RCC 7860 (cell line): ENCODE results near the gene ZNF630.
"Not testable (repeated sequence)": the region's sequence is repeated elsewhere in the genome, so short reads cannot be mapped to it uniquely, and the experiment has no call there.

Source experiments
- DNase-seq: peaks from one replicate; pipeline ENCODE4 v3.0.0-alpha.2; 2015; ENCODE audit warnings: low spot score
- FAIRE-seq: peaks from 2 replicates; lab custom pipeline; 2012; peaks lifted over from hg19 to GRCh38; lab: Jason Lieb, UNC

ZNF630 gene

DNA sequence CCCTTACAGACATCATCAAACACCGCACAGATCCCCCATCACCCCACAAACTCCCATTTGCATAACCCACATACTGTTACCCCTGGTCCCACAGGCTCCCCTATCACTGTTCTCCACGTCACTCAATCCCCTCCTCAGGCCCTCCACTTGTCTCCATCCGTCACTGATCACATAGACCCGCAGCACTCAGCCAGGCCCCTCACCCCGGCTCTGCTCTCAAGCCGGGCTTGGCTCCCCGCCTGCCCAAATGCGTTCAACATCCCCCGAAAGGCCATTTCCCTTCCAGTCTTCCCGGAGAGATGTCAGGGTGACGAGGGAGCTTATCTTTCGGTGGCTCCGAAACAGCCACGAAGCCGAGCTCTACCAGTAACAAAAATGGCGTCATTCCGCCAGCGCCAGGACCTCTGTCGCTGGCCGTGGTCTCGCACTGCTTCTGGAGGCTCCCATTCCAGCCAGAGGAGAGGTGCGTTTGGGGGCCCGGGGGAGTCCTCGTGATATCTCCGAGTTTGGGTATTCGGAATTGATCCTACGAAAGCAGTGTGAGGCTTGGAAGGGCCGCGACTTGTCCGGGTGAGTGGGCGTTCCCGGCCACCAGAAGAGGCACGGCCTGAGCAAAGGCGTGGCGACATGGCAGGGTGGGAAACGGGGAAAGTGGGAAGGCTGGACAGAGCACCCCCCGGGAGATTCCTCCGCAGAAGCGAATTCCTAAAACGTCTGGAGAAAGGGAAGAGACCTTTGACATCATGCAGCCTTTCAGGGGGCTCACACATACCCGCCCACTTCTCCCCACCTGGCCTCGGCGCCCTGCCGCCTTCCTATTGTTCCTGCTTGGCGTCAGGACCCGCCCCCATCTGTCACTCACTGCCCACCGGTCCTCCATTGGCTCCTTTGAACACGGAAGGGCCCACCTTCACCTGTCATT lies at the start of gene ZNF630:
Gene ZNF630 (minus strand): TSS at position 577 of the 922 bp plus-strand sequence. CDS start 4,754 bp downstream, outside the sequence.
- DNase-seq (no peak), FAIRE-seq (no peak)

- no peak for FAIRE-seq
Measured at GRCh38 chrX:48107717-48108116, 36.3 kb upstream of the ZNF630 start.

DNA sequence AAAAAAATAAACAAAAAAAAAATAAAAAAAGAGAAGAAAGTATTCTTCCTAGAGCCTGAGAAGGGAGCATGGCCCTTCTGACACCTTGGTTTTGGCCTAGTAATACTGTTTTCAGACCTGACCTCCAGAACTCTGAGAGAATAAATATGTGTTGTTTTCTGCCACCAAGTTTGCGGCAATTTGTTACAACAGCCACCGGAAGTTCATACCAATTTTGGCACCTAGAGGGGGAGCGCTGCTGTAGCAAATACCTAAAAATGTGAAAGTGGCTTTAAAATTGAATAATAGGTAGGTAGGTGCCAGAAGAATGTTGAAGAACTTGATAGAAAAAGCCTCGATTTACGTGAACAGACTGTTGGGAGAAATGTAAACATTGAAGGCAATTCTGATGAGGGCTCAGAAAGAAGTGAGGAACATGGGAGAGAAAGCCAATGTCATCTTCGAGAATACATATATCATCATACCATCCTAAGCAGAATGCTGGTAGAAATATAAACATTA lies 31.5 kb upstream of the ZNF630 start:
- DNase-seq, result no peak
- no peak for FAIRE-seq

More at GRCh38 chrX:48107717-48108116, 36.3 kb upstream of the ZNF630 start:
- DNase-seq, result no peak

DNA sequence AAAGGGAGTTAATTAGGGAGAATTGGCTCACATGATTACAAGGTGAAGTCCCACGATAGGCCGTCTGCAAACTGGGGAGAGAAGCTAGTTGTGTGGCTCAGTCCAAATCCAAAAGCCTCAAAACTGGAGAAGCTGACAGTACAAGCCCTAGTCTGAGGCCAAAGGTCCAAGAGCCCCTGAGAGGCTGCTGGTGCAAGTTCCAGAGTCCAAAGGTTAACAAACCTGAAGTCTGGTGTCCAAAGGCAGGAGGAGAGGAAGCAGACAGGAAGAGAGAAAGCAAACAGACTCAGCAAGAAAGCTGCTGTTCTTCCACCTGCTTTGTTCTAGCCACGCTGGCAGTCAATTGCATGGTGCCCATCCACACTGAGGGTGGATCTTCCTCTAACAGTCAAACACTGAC lies 30.0 kb upstream of the ZNF630 start:
- FAIRE-seq (no peak), DNase-seq (no peak)

- FAIRE-seq, DNase-seq: not testable (repeated sequence)
Measured at GRCh38 chrX:48092558-48092957, 21.1 kb upstream of the ZNF630 start.

DNA sequence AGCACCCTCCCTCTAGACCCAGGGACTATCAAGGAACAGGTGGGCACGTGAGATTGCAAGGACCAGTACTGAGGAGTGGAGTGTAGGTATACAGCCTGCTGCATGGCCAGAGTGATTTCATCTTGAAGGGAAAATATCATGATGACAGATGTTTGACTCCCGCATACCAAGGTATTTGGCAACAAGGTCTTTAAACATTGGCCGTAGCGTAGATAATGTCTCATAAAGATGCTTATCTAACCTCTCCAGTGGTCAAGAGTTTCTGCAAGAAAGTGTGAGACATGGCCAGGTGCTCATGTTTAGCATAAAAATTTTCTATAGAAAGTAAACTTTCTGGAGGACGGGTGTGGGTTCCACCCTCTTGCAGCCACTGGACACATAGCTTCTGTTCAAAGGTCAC lies 18.7 kb upstream of the ZNF630 start:
- FAIRE-seq, result no peak
- DNase-seq, result no peak

DNA sequence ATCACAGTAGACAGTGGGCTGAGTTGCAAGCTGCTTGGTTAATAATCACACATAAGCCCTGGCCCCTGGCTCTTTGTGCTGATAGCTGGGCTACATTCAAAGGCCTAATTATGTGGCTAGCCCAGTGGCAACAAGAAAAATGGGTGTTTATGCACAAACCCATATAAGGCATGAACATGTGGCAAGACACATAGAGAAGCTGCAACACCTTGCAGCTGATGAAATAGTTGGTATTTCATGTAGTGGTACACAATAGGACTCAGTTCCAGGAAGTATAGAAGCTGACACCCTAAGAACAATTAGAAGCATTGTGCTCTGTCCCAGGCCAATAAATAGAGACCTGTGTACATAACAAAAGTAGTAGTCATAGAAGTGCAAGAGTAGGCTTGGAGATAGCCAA lies 14.6 kb upstream of the ZNF630 start:
- DNase-seq (no peak), FAIRE-seq (no peak)

- DNase-seq, result no peak
- FAIRE-seq, result no peak
Measured at GRCh38 chrX:48083706-48084105, 12.3 kb upstream of the ZNF630 start.

- FAIRE-seq (peak; percentile 62), DNase-seq (peak; percentile 21)
Measured at GRCh38 chrX:48083212-48083611, 11.8 kb upstream of the ZNF630 start.

- FAIRE-seq, result no peak
- DNase-seq, result no peak
Measured at GRCh38 chrX:48076343-48076742, 4.9 kb upstream of the ZNF630 start.

DNA sequence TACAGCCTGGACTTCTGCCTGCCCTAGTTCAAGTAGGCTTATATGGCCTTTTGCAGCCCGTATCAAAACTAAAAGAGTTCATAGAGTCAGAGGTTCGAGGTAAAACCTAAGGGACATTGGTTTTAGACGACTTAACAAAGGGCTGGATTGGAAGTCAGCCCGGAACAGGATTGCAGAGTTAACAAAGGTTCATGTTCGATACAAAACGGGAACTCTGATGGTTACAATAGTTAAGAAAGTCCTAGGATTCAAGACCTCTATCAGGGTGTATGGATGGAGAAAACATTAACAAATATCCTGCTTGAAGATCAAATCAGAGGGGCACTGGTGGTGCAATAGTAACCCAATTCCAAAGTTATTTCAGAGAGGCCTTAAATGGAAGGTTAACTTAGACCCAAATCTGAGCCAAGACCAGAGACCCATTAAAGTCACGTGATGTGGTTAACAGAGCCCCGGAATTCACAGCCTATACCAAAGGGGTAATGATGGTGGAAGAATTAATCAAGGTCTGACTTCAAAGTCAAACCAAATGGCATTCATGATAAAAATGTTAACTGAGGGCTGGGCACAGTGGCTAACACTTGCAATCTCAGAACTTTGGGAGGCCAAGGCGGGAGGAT lies 656 bp upstream of the ZNF630 start:
- DNase-seq, result no peak
- FAIRE-seq, result no peak

GRCh38 chrX:48068096-48068887 lies 3.1 kb downstream of the ZNF630 start:
- no peak for DNase-seq

DNA sequence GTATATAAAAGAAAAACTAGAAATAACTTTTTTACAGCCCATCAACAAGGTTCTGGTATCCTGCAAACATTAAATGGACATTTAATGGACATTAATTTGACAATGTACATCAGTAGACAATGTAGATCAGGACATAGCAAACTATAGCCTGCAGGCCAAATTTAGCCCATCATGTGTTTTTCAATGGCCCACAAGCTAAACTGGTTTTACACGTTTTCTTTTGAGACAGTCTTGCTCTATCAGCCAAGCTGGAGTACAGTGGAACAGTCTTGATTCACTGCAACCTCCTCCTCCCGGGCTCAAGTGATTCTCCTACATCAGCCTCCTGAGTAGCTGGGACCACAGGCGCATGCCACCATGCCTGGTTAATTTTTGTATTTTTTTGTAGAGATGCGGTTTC lies 7.2 kb downstream of the ZNF630 start:
- no peak for DNase-seq
- FAIRE-seq, result no peak

More at GRCh38 chrX:48068096-48068887, 3.1 kb downstream of the ZNF630 start:
- no peak for FAIRE-seq

DNA sequence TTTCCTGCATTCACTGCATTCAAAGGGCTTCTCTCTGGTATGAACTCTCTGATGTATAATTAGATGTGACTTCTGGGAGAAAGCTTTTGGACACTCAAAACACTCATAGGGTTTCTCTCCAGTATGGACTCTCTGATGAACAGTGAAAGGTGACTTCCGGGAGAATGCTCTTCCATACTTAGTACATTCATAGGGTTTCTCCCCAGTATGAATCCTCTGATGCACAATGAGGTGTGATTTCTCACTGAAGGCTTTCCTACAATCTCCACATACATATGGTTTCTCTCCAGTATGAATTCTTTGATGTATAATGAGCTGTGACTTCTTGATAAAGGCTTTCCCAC lies 12.2 kb downstream of the ZNF630 start:
- FAIRE-seq, result no peak

GRCh38 chrX:48058621-48059295 lies 12.7 kb downstream of the ZNF630 start:
- no peak for DNase-seq
- no peak for FAIRE-seq

More for the DNA sequence above, 12.2 kb downstream of the ZNF630 start:
- DNase-seq, result no peak

DNA sequence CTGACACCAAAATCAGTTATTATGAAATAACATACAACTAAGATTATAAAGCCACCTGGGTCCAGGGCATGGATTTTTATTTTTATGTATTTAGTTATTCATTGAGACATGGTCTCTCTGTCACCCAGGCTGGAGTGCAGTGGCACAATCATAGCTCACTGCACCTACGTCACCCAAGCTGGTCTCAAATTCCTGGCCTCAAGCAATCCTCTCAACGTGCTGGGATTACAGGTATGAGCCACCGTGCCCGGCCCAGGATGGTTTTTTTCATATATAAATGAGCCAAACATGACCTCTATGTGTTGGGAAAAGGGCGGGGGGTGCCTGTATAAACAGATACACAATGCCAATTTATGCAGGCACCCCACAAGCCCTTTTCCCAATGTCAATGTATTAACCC lies 24.6 kb downstream of the ZNF630 start:
- DNase-seq, result no peak
- no peak for FAIRE-seq

DNA sequence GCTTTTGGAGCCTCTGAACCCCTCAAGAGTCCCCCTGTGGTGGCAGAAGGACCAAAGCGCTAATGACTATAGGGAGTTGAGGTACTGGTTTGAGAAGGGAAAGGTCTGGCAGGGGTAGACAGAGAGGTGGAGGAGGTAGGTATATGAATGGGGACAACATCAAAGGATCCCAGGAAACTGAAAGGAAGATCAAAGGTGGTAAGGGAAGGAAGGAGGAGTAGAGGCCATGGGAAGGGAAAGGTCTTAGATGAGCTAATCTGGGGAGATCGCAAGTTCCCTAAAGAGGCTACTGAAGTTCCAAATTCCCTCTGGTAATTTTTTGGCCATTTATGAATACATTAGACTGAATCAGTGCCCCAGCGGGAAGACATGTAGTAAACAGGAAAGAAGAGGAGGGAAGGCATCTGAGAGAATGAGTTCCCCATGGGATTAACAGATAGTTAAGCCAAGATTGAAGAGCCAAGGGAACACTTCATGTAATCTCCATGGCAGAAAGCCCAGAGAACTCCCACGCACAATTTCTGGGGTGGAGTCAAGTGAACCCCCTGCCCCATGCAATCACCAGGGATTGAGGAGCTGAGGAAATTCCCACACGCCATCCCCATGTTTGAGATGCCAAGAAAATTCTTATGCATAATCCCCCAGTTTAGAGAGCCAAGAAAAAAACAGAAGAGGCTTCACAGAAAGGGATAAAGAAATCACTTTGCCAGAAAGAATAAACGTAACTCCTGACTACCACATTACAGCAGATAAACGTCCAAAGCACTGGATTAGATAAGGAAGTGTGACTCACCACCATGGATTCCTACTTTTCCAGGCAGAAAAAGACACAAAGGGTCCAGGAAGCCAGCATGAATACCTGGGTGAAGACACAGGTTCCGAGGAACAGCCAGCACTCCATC lies 25.8 kb downstream of the ZNF630 start:
- DNase-seq, result peak; percentile 55
- FAIRE-seq, result peak; percentile 83

GRCh38 chrX:48043056-48043455 lies 28.4 kb downstream of the ZNF630 start:
- FAIRE-seq (no peak), DNase-seq (no peak)

GRCh38 chrX:48035891-48036290 lies 35.5 kb downstream of the ZNF630 start:
- FAIRE-seq (no peak), DNase-seq (no peak)
